ENCODE measurements around the gene KIAA1143. TPM values are rescaled to one million over a fixed set of nuclear protein-coding genes. Genes with fewer than 3 reads are reported as not detected.

KIAA1143 gene
- total RNA-seq, result 10 to 100 TPM; 26.9 to 31.6 (median 28.8) TPM
- polyA plus RNA-seq, result 17.2 TPM
- long read RNA-seq, donor 1, full-length matches to known transcripts, result 20 of 29 reads
- long read RNA-seq, donor 1, partial matches to known transcripts, result 0 of 29 reads
- long read RNA-seq, donor 1, other reads (novel, unspliced or antisense), result 9 of 29 reads
- long read RNA-seq, donor 2, full-length matches to known transcripts, result 7 of 8 reads
- long read RNA-seq, donor 2, partial matches to known transcripts, result 0 of 8 reads
- long read RNA-seq, donor 2, other reads (novel, unspliced or antisense), result 1 of 8 reads
- long read RNA-seq, donor 3, full-length matches to known transcripts, result 58 of 72 reads
- long read RNA-seq, donor 3, partial matches to known transcripts, result 0 of 72 reads
- long read RNA-seq, donor 3, other reads (novel, unspliced or antisense), result 14 of 72 reads
- long read RNA-seq, donor 4, full-length matches to known transcripts, result 2 of 4 reads
- long read RNA-seq, donor 4, partial matches to known transcripts, result 0 of 4 reads
- long read RNA-seq, donor 4, other reads (novel, unspliced or antisense), result 2 of 4 reads

- intact Hi-C loops (cut with DNase I), result loop anchor here in 1 of 4 donors (10.0 kb wide), 1 partner anchor 103 kb away; the partner anchor contains the start of gene TMEM42
- Histone ChIP-seq H3K9me3 (ENCODE audit: control insufficient read depth, low read length) (no peaks in the 10 kb centered on the region), H3K4me1 (ENCODE audit: control insufficient read depth, insufficient read depth, low read length) (no peaks in the 10 kb centered on the region), H3K27ac (ENCODE audit: low read length) (peak within 1 kb of the TSS; percentile 15), H3K27me3 (ENCODE audit: control insufficient read depth, insufficient read depth) (no peaks in the 10 kb centered on the region), H3K4me3 (ENCODE audit: low read length) (peak within 1 kb of the TSS; percentile 90)
- 1% methylated on average over 64 of the region's 64 CpGs for WGBS
- DNase-seq, result peak; percentile 98 to 99 (median 99)
- peak; percentile 100 for ATAC-seq
Observed at GRCh38 chr3:44761424-44762169, at the start of gene KIAA1143, which contains the start of gene KIF15. Gene KIAA1143, minus strand, starts transcription at chr3:44761619. Its CDS starts 17 bp downstream, at chr3:44761602. Gene KIF15, plus strand, starts transcription at chr3:44761794. Its CDS starts 72 bp downstream, at chr3:44761866.

DNA sequence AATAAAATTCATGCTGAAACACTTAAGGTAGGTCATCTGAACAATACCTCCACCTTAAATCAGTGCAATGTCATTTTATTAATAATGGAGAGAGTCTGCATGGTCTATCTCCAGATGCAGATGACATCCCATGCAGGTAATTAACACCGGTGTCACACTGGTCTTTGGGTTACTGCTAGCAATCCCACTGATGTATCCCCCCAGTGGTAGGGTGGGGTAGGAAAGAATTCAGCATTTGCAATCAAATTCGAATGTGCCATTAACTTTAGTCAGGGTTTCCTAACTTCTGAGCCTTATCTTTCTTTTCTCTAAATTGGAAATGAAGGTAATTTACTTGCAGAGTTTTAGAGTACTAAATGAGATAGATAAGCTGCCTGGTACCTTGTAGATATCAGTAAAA lies 44.5 kb upstream of the KIAA1143 start:
- no peak for ATAC-seq
- Histone ChIP-seq H3K4me3 (ENCODE audit: low read length) (no peak overlapping the region), H3K27ac (ENCODE audit: low read length) (no peak overlapping the region), H3K9me3 (ENCODE audit: control insufficient read depth, low read length) (no peaks in the 10 kb centered on the region), H3K4me1 (ENCODE audit: control insufficient read depth, insufficient read depth, low read length) (no peaks in the 10 kb centered on the region), H3K27me3 (ENCODE audit: control insufficient read depth, insufficient read depth) (no peaks in the 10 kb centered on the region)
- no peak for DNase-seq
- 95% methylated on average over 2 of the region's 2 CpGs for WGBS
- intact Hi-C loops (cut with DNase I), result no loop called here

- no peak overlapping the region for H3K27ac ChIP-seq (ENCODE audit: low read length)
- H3K4me1 ChIP-seq (ENCODE audit: control insufficient read depth, insufficient read depth, low read length), result no peaks in the 10 kb centered on the region
- WGBS, result 89% methylated on average over 2 of the region's 2 CpGs
- no peak overlapping the region for H3K4me3 ChIP-seq (ENCODE audit: low read length)
- H3K27me3 ChIP-seq (ENCODE audit: control insufficient read depth, insufficient read depth), result no peaks in the 10 kb centered on the region
- H3K9me3 ChIP-seq (ENCODE audit: control insufficient read depth, low read length), result no peaks in the 10 kb centered on the region
- intact Hi-C loops (cut with DNase I), result no loop called here
- ATAC-seq (no peak), DNase-seq (no peak)
Observed at GRCh38 chr3:44803298-44803697, 41.9 kb upstream of the KIAA1143 start.

DNA sequence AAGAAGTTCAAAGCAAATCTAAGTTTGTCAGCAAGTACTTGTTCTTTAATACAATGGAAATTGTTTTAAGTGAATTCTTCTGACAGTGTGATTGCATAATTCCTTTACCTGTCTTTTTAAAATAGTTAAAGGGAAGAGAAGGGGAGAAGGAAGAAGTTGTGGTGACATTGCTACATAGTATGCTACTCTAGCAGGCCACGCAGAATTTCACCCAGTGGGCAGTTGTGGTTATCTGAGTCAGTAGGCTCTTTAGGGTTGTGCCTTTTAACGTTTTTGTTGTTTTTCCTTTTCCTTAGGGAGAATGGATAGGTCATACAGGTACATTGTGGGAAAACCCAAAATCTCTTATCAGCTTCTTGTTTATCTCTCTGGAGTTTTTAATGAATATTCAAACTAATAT lies 40.6 kb upstream of the KIAA1143 start:
- Histone ChIP-seq H3K9me3 (ENCODE audit: control insufficient read depth, low read length) (no peaks in the 10 kb centered on the region), H3K27me3 (ENCODE audit: control insufficient read depth, insufficient read depth) (no peaks in the 10 kb centered on the region), H3K4me1 (ENCODE audit: control insufficient read depth, insufficient read depth, low read length) (no peaks in the 10 kb centered on the region), H3K27ac (ENCODE audit: low read length) (no peak overlapping the region), H3K4me3 (ENCODE audit: low read length) (no peak overlapping the region)
- 81% methylated on average over 2 of the region's 2 CpGs for WGBS
- ATAC-seq (no peak), DNase-seq (no peak)
- intact Hi-C loops (cut with DNase I), result no loop called here

- ATAC-seq (no peak), DNase-seq (no peak)
- H3K4me3 ChIP-seq (ENCODE audit: low read length), result no peak overlapping the region
- no peak overlapping the region for H3K27ac ChIP-seq (ENCODE audit: low read length)
- H3K9me3 ChIP-seq (ENCODE audit: control insufficient read depth, low read length), result no peaks in the 10 kb centered on the region
- WGBS, result 94% methylated on average over 4 of the region's 4 CpGs
- no peaks in the 10 kb centered on the region for H3K27me3 ChIP-seq (ENCODE audit: control insufficient read depth, insufficient read depth)
- intact Hi-C loops (cut with DNase I), result no loop called here
- H3K4me1 ChIP-seq (ENCODE audit: control insufficient read depth, insufficient read depth, low read length), result no peaks in the 10 kb centered on the region
Observed at GRCh38 chr3:44795197-44795596, 33.8 kb upstream of the KIAA1143 start.

- Histone ChIP-seq H3K27me3 (ENCODE audit: control insufficient read depth, insufficient read depth) (no peaks in the 10 kb centered on the region), H3K4me1 (ENCODE audit: control insufficient read depth, insufficient read depth, low read length) (no peaks in the 10 kb centered on the region), H3K4me3 (ENCODE audit: low read length) (no peak overlapping the region), H3K9me3 (ENCODE audit: control insufficient read depth, low read length) (no peaks in the 10 kb centered on the region), H3K27ac (ENCODE audit: low read length) (no peak overlapping the region)
- WGBS, result 96% methylated on average over 4 of the region's 4 CpGs
- ATAC-seq, result no peak
- intact Hi-C loops (cut with DNase I), result no loop called here
- no peak for DNase-seq
Observed at GRCh38 chr3:44782891-44783290, 21.5 kb upstream of the KIAA1143 start.

GRCh38 chr3:44772099-44772442 lies 10.7 kb upstream of the KIAA1143 start:
- intact Hi-C loops (cut with DNase I), result no loop called here
- no peak for DNase-seq
- 97% methylated on average over 1 of the region's 1 CpG for WGBS
- no peak for ATAC-seq
- H3K27ac ChIP-seq (ENCODE audit: low read length), result no peak overlapping the region
- H3K4me1 ChIP-seq (ENCODE audit: control insufficient read depth, insufficient read depth, low read length), result no peaks in the 10 kb centered on the region
- H3K9me3 ChIP-seq (ENCODE audit: control insufficient read depth, low read length), result no peaks in the 10 kb centered on the region
- H3K27me3 ChIP-seq (ENCODE audit: control insufficient read depth, insufficient read depth), result no peaks in the 10 kb centered on the region
- no peak overlapping the region for H3K4me3 ChIP-seq (ENCODE audit: low read length)

GRCh38 chr3:44771424-44772098 lies 10.1 kb upstream of the KIAA1143 start:
- H3K4me1 ChIP-seq (ENCODE audit: control insufficient read depth, insufficient read depth, low read length), result no peaks in the 10 kb centered on the region
- intact Hi-C loops (cut with DNase I), result no loop called here
- ATAC-seq (no peak), DNase-seq (no peak)
- no peak overlapping the region for H3K27ac ChIP-seq (ENCODE audit: low read length)
- no peaks in the 10 kb centered on the region for H3K27me3 ChIP-seq (ENCODE audit: control insufficient read depth, insufficient read depth)
- WGBS, result 97% methylated on average over 1 of the region's 1 CpG
- H3K9me3 ChIP-seq (ENCODE audit: control insufficient read depth, low read length), result no peaks in the 10 kb centered on the region
- H3K4me3 ChIP-seq (ENCODE audit: low read length), result no peak overlapping the region

GRCh38 chr3:44764248-44764647 lies 2.8 kb upstream of the KIAA1143 start:
- no peak for ATAC-seq
- no peaks in the 10 kb centered on the region for H3K9me3 ChIP-seq (ENCODE audit: control insufficient read depth, low read length)
- intact Hi-C loops (cut with DNase I), result loop anchor here in 1 of 4 donors (10.0 kb wide), 1 partner anchor 101 kb away; the partner anchor contains the start of gene TMEM42
- no peak overlapping the region for H3K4me3 ChIP-seq (ENCODE audit: low read length)
- no peaks in the 10 kb centered on the region for H3K4me1 ChIP-seq (ENCODE audit: control insufficient read depth, insufficient read depth, low read length)
- no peak for DNase-seq
- no peaks in the 10 kb centered on the region for H3K27me3 ChIP-seq (ENCODE audit: control insufficient read depth, insufficient read depth)
- no peak overlapping the region for H3K27ac ChIP-seq (ENCODE audit: low read length)

- Histone ChIP-seq H3K9me3 (ENCODE audit: control insufficient read depth, low read length) (no peaks in the 10 kb centered on the region), H3K27ac (ENCODE audit: low read length) (no peak overlapping the region), H3K4me1 (ENCODE audit: control insufficient read depth, insufficient read depth, low read length) (no peaks in the 10 kb centered on the region), H3K4me3 (ENCODE audit: low read length) (no peak overlapping the region), H3K27me3 (ENCODE audit: control insufficient read depth, insufficient read depth) (no peaks in the 10 kb centered on the region)
- intact Hi-C loops (cut with DNase I), result loop anchor here in 1 of 4 donors (10.0 kb wide), 1 partner anchor 102 kb away; the partner anchor contains the start of gene TMEM42
- 38% methylated on average over 5 of the region's 5 CpGs for WGBS
- ATAC-seq, result no peak
- no peak for DNase-seq
Observed at GRCh38 chr3:44762690-44763089, 1.3 kb upstream of the KIAA1143 start.
